B cell (primary cell): Measurements from ENCODE around the gene TINAGL1. TPM values are rescaled to one million over a fixed set of nuclear protein-coding genes. Genes with fewer than 3 reads are reported as not detected.

Experiments used
- ATAC-seq: fragments of 200-7000 bp; cut with Tn5 transposase; one replicate; pipeline ENCODE4 v1.10.0; 2021; ENCODE audit warnings: low read depth, mild to moderate bottlenecking, moderate number of reproducible peaks, moderate library complexity
- CTCF ChIA-PET: fragments of 350-600 bp; sonication (Branson Sonifier 250); formaldehyde crosslinking; loops from one replicate; lab custom pipeline; 2021; ENCODE audit warnings: antibody characterized with exemption, inconsistent platforms; lab: Charles Lee
- POLR2A ChIA-PET: fragments of 350-600 bp; sonication (Branson Sonifier 250); formaldehyde crosslinking; loops from one replicate; lab custom pipeline; 2021; ENCODE audit warnings: antibody characterized with exemption; lab: Charles Lee
- DNase-seq: peaks from one replicate; pipeline ENCODE4 v3.0.0; 2013
- H2AFZ ChIP-seq: 2 replicates; pipeline ENCODE4 v1.6.1; 2012; ENCODE audit warnings: mild to moderate bottlenecking, low read depth, low read length; ENCODE audit not compliant: insufficient read depth, poor library complexity, severe bottlenecking
- H3K27ac ChIP-seq, 2 donors: 1 replicate in 1 of 2; 2 replicates in 1 of 2; pipeline ENCODE4 v1.5.1; 2012 to 2013; ENCODE audit warnings: low read length in 2 of 2, mild to moderate bottlenecking in 2 of 2, moderate library complexity in 1 of 2
- H3K27me3 ChIP-seq, 4 experiments: fragments of 200-600 bp in 1 of 4; sonication (generic) in 1 of 4; replicated peaks in 1 of 4; 1 replicate in 2 of 4; 2 replicates in 2 of 4; pipeline versions ENCODE4 v1.6.1 to v1.7.0; 2013 to 2016; ENCODE audit warnings: low read length in 3 of 4, mild to moderate bottlenecking in 2 of 4, mixed read lengths in 1 of 4, moderate library complexity in 1 of 4; ENCODE audit not compliant: insufficient read depth in 4 of 4, control insufficient read depth in 3 of 4; ENCODE audit errors: control extremely low read depth in 1 of 4
- H3K36me3 ChIP-seq, 2 experiments: replicated peaks in 1 of 2; 1 replicate in 1 of 2; 2 replicates in 1 of 2; pipeline versions ENCODE4 v1.6.1 to v1.7.1; 2013; ENCODE audit warnings: low read length in 1 of 2; ENCODE audit not compliant: insufficient read depth in 2 of 2, control insufficient read depth in 1 of 2; ENCODE audit errors: control extremely low read depth in 1 of 2, extremely low read depth in 1 of 2
- H3K4me1 ChIP-seq, 2 donors: fragments of 200-600 bp in 1 of 2; sonication (generic) in 1 of 2; 1 replicate in 1 of 2; 2 replicates in 1 of 2; pipeline versions ENCODE4 v1.5.1 to v1.6.1; 2013 to 2017; ENCODE audit warnings: low read length in 2 of 2; ENCODE audit not compliant: control insufficient read depth in 2 of 2, insufficient read depth in 2 of 2
- H3K4me2 ChIP-seq: replicated peaks from 2 replicates; pipeline ENCODE3; 2012; ENCODE audit warnings: mild to moderate bottlenecking, low read depth, low read length; ENCODE audit not compliant: poor library complexity, severe bottlenecking
- H3K4me3 ChIP-seq, 5 experiments: fragments of 200-600 bp in 1 of 5; sonication (generic) in 1 of 5; 1 replicate in 3 of 5; 2 replicates in 2 of 5; pipeline versions ENCODE4 v1.5.1 to v1.7.0; 2011 to 2016; ENCODE audit warnings: low read length in 4 of 5, mild to moderate bottlenecking in 4 of 5, low read depth in 2 of 5, control low read depth in 1 of 5, moderate library complexity in 1 of 5; ENCODE audit not compliant: insufficient read depth in 1 of 5; ENCODE audit errors: control extremely low read depth in 1 of 5, extremely low read depth in 1 of 5
- H3K79me2 ChIP-seq: fragments of 200-600 bp; sonication (generic); one replicate; pipeline ENCODE4 v1.6.0; 2016; ENCODE audit warnings: low read length; ENCODE audit not compliant: control insufficient read depth, insufficient read depth
- H3K9ac ChIP-seq: fragments of 200-600 bp; sonication (generic); 2 replicates; pipeline ENCODE4 v1.6.1; 2017; ENCODE audit warnings: mild to moderate bottlenecking, low read length, moderate library complexity
- H3K9me3 ChIP-seq, 3 donors: one replicate each; pipeline versions ENCODE4 v1.6.1 to v1.7.1; 2013; ENCODE audit warnings: low read length in 2 of 3; ENCODE audit not compliant: control insufficient read depth in 2 of 3, insufficient read depth in 1 of 3; ENCODE audit errors: control extremely low read depth in 1 of 3
- H4K20me1 ChIP-seq: 2 replicates; pipeline ENCODE4 v1.6.0; 2012; ENCODE audit warnings: mild to moderate bottlenecking, low read length; ENCODE audit not compliant: insufficient read depth, control insufficient read depth, poor library complexity, severe bottlenecking
- H3K27ac Mint-ChIP-seq: one replicate; pipeline ENCODE4 v1.8.0; 2021; ENCODE audit warnings: mixed read lengths
- H3K27me3 Mint-ChIP-seq: one replicate; pipeline ENCODE4 v1.8.0; 2021; ENCODE audit warnings: mixed read lengths
- H3K4me1 Mint-ChIP-seq: one replicate; pipeline ENCODE4 v1.8.0; 2021; ENCODE audit warnings: mixed read lengths
- H3K4me3 Mint-ChIP-seq: one replicate; pipeline ENCODE4 v1.8.0; 2021; ENCODE audit warnings: mixed read lengths
- H3K9me3 Mint-ChIP-seq: one replicate; pipeline ENCODE4 v1.8.0; 2022; ENCODE audit warnings: mixed read lengths; ENCODE audit not compliant: insufficient read depth
- CTCF ChIP-seq: fragments of 200-600 bp; IDR thresholded peaks from one replicate; pipeline ENCODE4 v1.8.0; 2022; ENCODE audit warnings: antibody characterized with exemption, mild to moderate bottlenecking
- EZH2 ChIP-seq: IDR thresholded peaks from 2 replicates; pipeline ENCODE4 v1.6.1; 2012; ENCODE audit warnings: borderline replicate concordance, low read depth, mild to moderate bottlenecking, moderate library complexity, low read length; ENCODE audit not compliant: insufficient read depth, poor library complexity, severe bottlenecking
- WGBS: methylation state at CpG from one replicate; pipeline ENCODE4 v1.1.5; 2013; ENCODE audit warnings: missing lambda C conversion rate; ENCODE audit not compliant: insufficient coverage; 5-methylcytosine and 5-hydroxymethylcytosine counted together
- intact Hi-C: fragments of 100-400 bp; cut with micrococcal nuclease; formaldehyde crosslinking; loops from one replicate; pipeline ENCODE4 v1.10.0; 2022
- polyA plus RNA-seq: library from polyadenylated mRNA; depleted of rRNA; stranded (reverse); fragments of >200 nt; gene quantifications from 2 replicates; pipeline ENCODE4 v1.2.3, GENCODE V29; 2012
- total RNA-seq, 2 donors: library from RNA; stranded (reverse); fragments of 120-200 nt in 1 of 2; gene quantifications; 1 replicate in 1 of 2; 2 replicates in 1 of 2; pipeline versions ENCODE4 v1.2.3 to v1.2.4, GENCODE V29; 2013 to 2022

TINAGL1 gene
- total and polyA plus RNA-seq, 2 donors (not counting 1 experiment from before 2014, with no cell fraction given), result not detected

GRCh38 chr1:31583082-31583994, 7.0 kb downstream of the TINAGL1 start:
- intact Hi-C loops, result no loop called here
- Mint-ChIP-seq H3K4me1 (peaks cover 7% of the 10 kb centered on the region), H3K27me3 (peaks cover 11% of the 10 kb centered on the region), H3K27ac (no peak overlapping the region), H3K9me3 (no peaks in the 10 kb centered on the region), H3K4me3 (no peak overlapping the region)
- H3K27me3 ChIP-seq, result peaks cover 0 to 12% (median 1%) of the 10 kb centered on the region in 4 experiments
- no peaks in the 10 kb centered on the region for H3K79me2 ChIP-seq
- no peaks in the 10 kb centered on the region for H4K20me1 ChIP-seq
- POLR2A ChIA-PET, result no interaction called here
- ATAC-seq, result no peak
- CTCF ChIA-PET, result interaction anchor here (0.6 kb wide), 1 partner anchor 381 kb away, joined by 3 read pairs; no protein-coding TSS in a partner anchor
- H2AFZ ChIP-seq, result no peak overlapping the region
- TF ChIP-seq CTCF, result no peak
- TF ChIP-seq EZH2, result no peak
- H3K4me2 ChIP-seq, result no peak overlapping the region
- no peak overlapping the region for H3K27ac ChIP-seq
- 84% methylated on average over 15 of the region's 16 CpGs for WGBS
- DNase-seq, result no peak
- H3K4me3 ChIP-seq, result no peak overlapping the region
- H3K9me3 ChIP-seq, result no peaks in the 10 kb centered on the region
- H3K4me1 ChIP-seq, result no peaks in the 10 kb centered on the region
- no peaks in the 10 kb centered on the region for H3K36me3 ChIP-seq
- no peak overlapping the region for H3K9ac ChIP-seq
